OCI-LY7 (cell line): Measurements from ENCODE around the gene NISCH. TPM values are rescaled to one million over a fixed set of nuclear protein-coding genes. Genes with fewer than 3 reads are reported as not detected.

Source experiments
- BruUV-seq: library from RNA; stranded (reverse); fragments of 400-500 nt; replicated peaks from 2 replicates; lab custom pipeline; 2021; lab: Mats Ljungman, UMichigan
- CTCF ChIA-PET: fragments of 300-600 bp; sonication (Branson Sonifier 250); formaldehyde crosslinking; loops from one replicate; lab custom pipeline; 2022; ENCODE audit warnings: antibody characterized with exemption; ENCODE audit not compliant: unreplicated experiment; lab: Charles Lee
- POLR2A ChIA-PET: fragments of 300-600 bp; sonication (Branson Sonifier 250); formaldehyde crosslinking; loops from one replicate; lab custom pipeline; 2022; ENCODE audit warnings: antibody characterized with exemption; lab: Charles Lee
- DNase-seq: peaks from one replicate; pipeline ENCODE4 v3.0.0-alpha.2; 2015; ENCODE audit warnings: low spot score
- H2AFZ ChIP-seq: fragments of 200-600 bp; sonication (generic), shearing (Covaris generic); 2 replicates; pipeline ENCODE4 v1.6.1; 2014; ENCODE audit warnings: mild to moderate bottlenecking, antibody characterized with exemption, low read length, moderate library complexity
- H3K27ac ChIP-seq: fragments of 200-600 bp; sonication (generic); 2 replicates; pipeline ENCODE4 v1.5.1; 2014; ENCODE audit warnings: mixed run types, low read depth, mild to moderate bottlenecking, moderate library complexity, low read length, inconsistent platforms; ENCODE audit not compliant: poor library complexity, severe bottlenecking
- H3K36me3 ChIP-seq: fragments of 200-600 bp; sonication (generic); 2 replicates; pipeline ENCODE4 v1.6.1; 2014; ENCODE audit warnings: mild to moderate bottlenecking, antibody characterized with exemption, low read length, moderate library complexity, mixed read lengths; ENCODE audit not compliant: insufficient read depth
- H3K4me1 ChIP-seq: fragments of 200-600 bp; sonication (generic); 2 replicates; pipeline ENCODE4 v1.5.1; 2014; ENCODE audit warnings: mild to moderate bottlenecking, low read length; ENCODE audit not compliant: insufficient read depth, poor library complexity, severe bottlenecking
- H3K4me2 ChIP-seq: fragments of 200-600 bp; sonication (generic); 2 replicates; pipeline ENCODE4 v1.6.1; 2014; ENCODE audit warnings: mild to moderate bottlenecking, low read length
- H3K4me3 ChIP-seq: fragments of 200-600 bp; sonication (generic); 2 replicates; pipeline ENCODE4 v1.5.1; 2014; ENCODE audit warnings: mild to moderate bottlenecking, low read depth, low read length; ENCODE audit not compliant: poor library complexity, severe bottlenecking
- H3K79me2 ChIP-seq: fragments of 200-600 bp; sonication (generic); 2 replicates; pipeline ENCODE4 v1.6.1; 2016; ENCODE audit warnings: low read depth, mild to moderate bottlenecking, low read length, moderate library complexity, mixed read lengths; ENCODE audit not compliant: insufficient read depth
- H3K9me2 ChIP-seq: fragments of 200-600 bp; sonication (generic); 2 replicates; pipeline ENCODE4 v1.6.1; 2016; ENCODE audit warnings: mild to moderate bottlenecking, low read length, mixed read lengths; ENCODE audit not compliant: insufficient read depth
- H3K9me3 ChIP-seq: fragments of 200-600 bp; sonication (generic); 2 replicates; pipeline ENCODE4 v1.6.1; 2014; ENCODE audit warnings: mild to moderate bottlenecking, mixed run types, low read length, mixed read lengths
- H4K20me1 ChIP-seq: fragments of 200-600 bp; sonication (generic); 2 replicates; pipeline ENCODE4 v1.6.1; 2014; ENCODE audit warnings: mild to moderate bottlenecking, antibody characterized with exemption, low read length, moderate library complexity, mixed read lengths; ENCODE audit not compliant: insufficient read depth
- EZH2phosphoT487 ChIP-seq: fragments of 200-600 bp; sonication (generic); IDR thresholded peaks from 2 replicates; pipeline ENCODE4 v1.6.1; 2018; ENCODE audit warnings: low read depth, borderline replicate concordance, mild to moderate bottlenecking, mixed run types, antibody characterized with exemption, low read length, moderate library complexity, mixed read lengths
- intact Hi-C: fragments of 100-400 bp; cut with micrococcal nuclease; formaldehyde crosslinking; loops from one replicate; pipeline ENCODE4 v1.10.0; 2022; ENCODE audit not compliant: unreplicated experiment
- total RNA-seq, 2 experiments: library from RNA; depleted of rRNA in 1 of 2; stranded (reverse); fragments of >200 nt in 1 of 2; shearing (Covaris generic) in 1 of 2; gene quantifications; 2 replicates each; pipeline ENCODE4 v1.2.3, GENCODE V29; 2014 to 2022
- TF ChIP-seq, protein P1 (sequence below): fragments of 200-600 bp; sonication (generic); conservative IDR thresholded peaks from 2 replicates; pipeline ENCODE4 v1.5.1; 2014; ENCODE audit warnings: mild to moderate bottlenecking, antibody characterized with exemption, low read length, moderate library complexity, mixed read lengths

Gene NISCH
- total RNA-seq, 2 experiments from 2014 or later: 60.5 to 73.3 TPM

- no peaks in the 10 kb centered on the region for H3K79me2 ChIP-seq
- no peak overlapping the region for H3K27ac ChIP-seq
- no peak overlapping the region for H3K4me2 ChIP-seq
- no peaks in the 10 kb centered on the region for H3K4me1 ChIP-seq
- TF ChIP-seq, protein P1, sequence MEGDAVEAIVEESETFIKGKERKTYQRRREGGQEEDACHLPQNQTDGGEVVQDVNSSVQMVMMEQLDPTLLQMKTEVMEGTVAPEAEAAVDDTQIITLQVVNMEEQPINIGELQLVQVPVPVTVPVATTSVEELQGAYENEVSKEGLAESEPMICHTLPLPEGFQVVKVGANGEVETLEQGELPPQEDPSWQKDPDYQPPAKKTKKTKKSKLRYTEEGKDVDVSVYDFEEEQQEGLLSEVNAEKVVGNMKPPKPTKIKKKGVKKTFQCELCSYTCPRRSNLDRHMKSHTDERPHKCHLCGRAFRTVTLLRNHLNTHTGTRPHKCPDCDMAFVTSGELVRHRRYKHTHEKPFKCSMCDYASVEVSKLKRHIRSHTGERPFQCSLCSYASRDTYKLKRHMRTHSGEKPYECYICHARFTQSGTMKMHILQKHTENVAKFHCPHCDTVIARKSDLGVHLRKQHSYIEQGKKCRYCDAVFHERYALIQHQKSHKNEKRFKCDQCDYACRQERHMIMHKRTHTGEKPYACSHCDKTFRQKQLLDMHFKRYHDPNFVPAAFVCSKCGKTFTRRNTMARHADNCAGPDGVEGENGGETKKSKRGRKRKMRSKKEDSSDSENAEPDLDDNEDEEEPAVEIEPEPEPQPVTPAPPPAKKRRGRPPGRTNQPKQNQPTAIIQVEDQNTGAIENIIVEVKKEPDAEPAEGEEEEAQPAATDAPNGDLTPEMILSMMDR: no peak
- no peak for TF ChIP-seq EZH2phosphoT487
- no peak overlapping the region for H2AFZ ChIP-seq
- H4K20me1 ChIP-seq: no peaks in the 10 kb centered on the region
- DNase-seq: no peak
- intact Hi-C loops: no loop called here
- no peaks in the 10 kb centered on the region for H3K9me3 ChIP-seq
- no TSS peak for BruUV-seq
- no peaks in the 10 kb centered on the region for H3K9me2 ChIP-seq
- CTCF ChIA-PET: no interaction called here
- H3K36me3 ChIP-seq: peaks cover 21% of the 10 kb centered on the region; the same call in 1 of the 2 replicates
- H3K4me3 ChIP-seq: no peak overlapping the region
- POLR2A ChIA-PET: no interaction called here
These were observed 40.6 kb downstream of the NISCH start for GRCh38 chr3:52495777-52496602.

DNA sequence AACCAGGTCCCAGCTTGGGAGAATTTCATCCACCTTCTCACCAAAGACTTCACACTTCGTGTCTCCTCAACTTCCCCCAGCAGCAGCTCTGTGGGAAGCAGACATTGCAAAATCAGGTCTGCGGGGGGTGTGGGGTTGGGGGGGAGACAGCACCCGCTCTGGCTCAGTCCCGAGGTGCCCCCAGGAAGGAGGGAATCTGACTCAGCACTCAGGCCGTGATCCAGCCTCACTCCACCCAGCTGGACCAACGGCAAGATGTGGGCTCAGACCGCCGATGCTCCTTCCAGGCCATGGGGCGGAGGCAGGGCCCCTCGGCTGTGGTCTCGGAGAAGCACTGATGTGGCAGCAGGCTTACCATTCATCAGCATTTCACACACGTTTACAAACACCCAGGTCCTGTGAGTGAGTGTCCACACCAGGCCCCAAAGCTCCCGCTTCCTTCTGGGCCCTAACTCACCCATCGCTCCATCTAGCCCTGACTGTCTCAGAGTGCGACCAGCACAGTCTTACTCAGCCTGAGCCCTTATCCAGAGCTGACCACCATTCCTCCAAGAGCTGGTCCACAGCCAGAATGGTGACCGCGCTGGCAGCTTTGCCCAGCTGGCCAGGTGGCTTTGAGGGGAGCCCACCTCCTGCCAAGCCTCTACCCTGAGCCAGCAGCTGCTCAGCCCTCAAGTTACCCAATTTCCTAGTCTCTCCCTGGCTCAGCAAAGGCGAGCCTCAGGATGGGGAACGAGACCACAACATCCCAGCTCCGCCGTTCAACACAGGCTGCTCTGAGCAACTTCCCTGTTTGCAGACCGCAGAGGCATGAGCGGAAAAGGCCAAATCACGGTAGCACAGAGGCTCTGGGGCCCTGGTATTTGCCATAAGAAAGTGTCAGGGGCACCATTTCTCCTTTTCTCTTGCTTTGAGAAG lies 43.0 kb downstream of the NISCH start:
- intact Hi-C loops: no loop called here
- no peak for TF ChIP-seq EZH2phosphoT487
- TF ChIP-seq, protein P1: no peak

More for the DNA sequence above, 43.0 kb downstream of the NISCH start:
- ChIA-PET CTCF (no interaction called here), POLR2A (no interaction called here)
- no peak overlapping the region for H3K4me2 ChIP-seq
- H2AFZ ChIP-seq: no peak overlapping the region
- no peaks in the 10 kb centered on the region for H4K20me1 ChIP-seq
- no TSS peak for BruUV-seq
- no peaks in the 10 kb centered on the region for H3K79me2 ChIP-seq
- DNase-seq: no peak
- H3K9me2 ChIP-seq: no peaks in the 10 kb centered on the region
- H3K4me1 ChIP-seq: no peaks in the 10 kb centered on the region
- H3K36me3 ChIP-seq: no peaks in the 10 kb centered on the region
- H3K9me3 ChIP-seq: no peaks in the 10 kb centered on the region
- H3K27ac ChIP-seq: no peak overlapping the region
- no peak overlapping the region for H3K4me3 ChIP-seq
